HG02759 (cell line): ENCODE data around the gene PGBD2.
A peak's percentile ranks its signal among the peaks of the same experiment; 100 is the strongest.
"Not testable (repeated sequence)": the region's sequence is repeated elsewhere in the genome, so short reads cannot be mapped to it uniquely, and the experiment has no call there.

ENCODE experiments used
- ATAC-seq: cut with Tn5 transposase; IDR thresholded peaks from one replicate; pipeline ENCODE4 v1.9.1; 2021; ENCODE audit warnings: mild to moderate bottlenecking, moderate library complexity; ENCODE audit not compliant: unreplicated experiment

The PGBD2 gene

DNA sequence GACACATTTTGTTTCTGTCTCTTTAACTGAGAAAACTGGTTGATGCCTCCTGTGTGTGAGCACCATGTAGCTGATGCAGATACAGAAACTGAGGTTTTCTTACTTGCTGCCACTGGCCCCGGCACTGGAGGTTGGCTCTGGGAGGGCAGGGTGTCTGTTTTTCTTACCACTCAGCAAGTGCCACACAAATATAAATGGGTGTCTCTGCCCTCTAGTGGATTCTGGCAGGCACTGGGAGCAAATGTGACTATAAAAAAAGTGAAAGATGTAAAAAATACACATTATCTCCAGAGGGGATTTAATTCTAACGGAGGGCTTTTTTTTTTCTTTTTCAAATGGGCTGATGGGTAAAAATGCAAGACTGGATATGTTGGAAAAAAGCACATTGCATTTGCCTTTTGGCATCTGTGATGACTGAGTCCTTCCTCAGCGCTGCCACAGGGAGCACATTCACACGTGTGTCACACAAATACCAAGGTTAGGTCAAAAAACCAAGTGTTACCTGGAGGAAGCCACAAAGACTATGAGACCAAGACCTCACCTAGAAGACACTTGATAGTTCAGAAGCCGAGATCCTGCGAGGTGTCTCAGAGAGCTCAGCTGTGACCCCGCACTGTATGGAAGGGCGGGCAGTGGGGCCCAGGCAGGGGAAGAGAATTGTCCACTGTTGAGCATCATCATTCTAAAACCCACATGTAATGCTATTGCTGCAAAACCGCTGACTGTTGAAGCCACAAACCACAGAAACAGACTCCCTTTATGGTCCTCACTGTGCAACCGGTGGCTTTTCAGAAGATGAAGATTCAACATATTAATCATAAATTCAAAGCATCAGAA is 18.9 kb downstream of the PGBD2 start:
- peak; percentile 86 for ATAC-seq

- not testable (repeated sequence) for ATAC-seq
Measured at GRCh38 chr1:248925859-248926258, 19.8 kb downstream of the PGBD2 start.

- no peak for ATAC-seq
Measured at GRCh38 chr1:248926401-248927182, 20.6 kb downstream of the PGBD2 start.

GRCh38 chr1:248927283-248927682 is 21.2 kb downstream of the PGBD2 start:
- ATAC-seq, result not testable (repeated sequence)

GRCh38 chr1:248928122-248928521 is 22.1 kb downstream of the PGBD2 start:
- ATAC-seq, result not testable (repeated sequence)

- not testable (repeated sequence) for ATAC-seq
Measured at GRCh38 chr1:248930037-248930436, 24.0 kb downstream of the PGBD2 start.

DNA sequence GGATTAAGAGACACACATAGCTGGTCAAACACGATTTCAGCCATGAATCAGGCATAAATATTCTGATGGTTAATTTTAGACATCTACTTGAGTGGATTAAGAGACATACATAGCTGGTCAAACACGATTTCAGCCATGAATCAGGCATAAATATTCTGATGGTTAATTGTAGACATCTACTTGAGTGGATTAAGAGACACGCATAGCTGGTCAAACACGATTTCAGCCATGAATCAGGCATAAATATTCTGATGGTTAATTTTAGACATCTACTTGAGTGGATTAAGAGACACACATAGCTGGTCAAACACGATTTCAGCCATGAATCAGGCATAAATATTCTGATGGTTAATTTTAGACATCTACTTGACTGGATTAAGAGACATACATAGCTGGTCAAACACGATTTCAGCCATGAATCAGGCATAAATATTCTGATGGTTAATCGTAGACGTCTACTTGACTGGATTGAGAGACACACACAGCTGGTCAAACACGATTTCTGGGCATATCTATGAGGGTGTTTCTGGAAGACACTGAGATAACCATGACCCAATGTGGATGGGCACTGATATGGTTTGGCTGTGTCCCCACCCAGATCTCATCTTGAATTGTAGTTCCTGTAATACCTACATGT is 32.3 kb downstream of the PGBD2 start:
- ATAC-seq, result not testable (repeated sequence)

DNA sequence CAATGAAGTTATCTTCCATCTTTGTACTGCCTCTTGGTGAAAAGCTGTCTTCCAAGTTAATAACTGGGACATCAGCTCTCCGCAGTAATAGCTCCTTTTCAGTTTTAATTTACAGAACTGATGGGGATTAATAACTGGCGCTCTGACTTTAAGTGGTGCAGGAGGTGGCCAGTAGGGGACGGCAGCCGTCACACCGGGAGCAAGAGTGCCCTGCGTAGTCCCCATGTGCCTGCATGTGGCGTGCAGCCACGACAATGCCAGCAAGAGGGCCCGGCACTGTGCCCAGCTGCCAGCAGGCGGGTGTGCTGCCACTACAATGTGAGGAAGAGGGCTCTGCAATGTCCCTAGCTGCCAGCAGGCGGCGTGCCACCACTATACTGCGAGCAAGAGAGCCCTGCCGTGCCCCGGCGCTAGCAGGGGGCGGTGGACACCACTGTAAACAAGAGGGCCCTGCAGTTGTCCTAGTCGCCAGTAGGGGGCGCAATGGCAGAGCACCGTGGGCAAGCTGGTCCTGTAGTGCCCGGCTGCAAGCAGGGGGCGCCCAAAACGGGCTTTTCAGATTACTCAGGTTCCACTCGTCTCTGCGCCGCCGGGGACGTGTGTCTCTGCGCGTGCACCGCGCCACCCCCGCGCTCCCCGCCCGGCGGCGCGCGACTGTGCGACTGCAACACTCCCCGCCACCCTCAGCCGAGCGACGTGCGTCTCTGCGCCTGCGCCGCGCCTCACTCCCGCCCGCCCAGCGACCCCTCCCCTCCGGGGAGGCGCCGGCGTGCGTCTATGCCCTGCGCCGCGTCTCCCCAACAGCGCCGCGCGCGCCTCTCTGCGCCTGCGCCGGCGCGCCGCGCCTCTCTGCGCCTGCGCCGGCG is 38.3 kb downstream of the PGBD2 start:
- not testable (repeated sequence) for ATAC-seq

GRCh38 chr1:248945000-248945423 is 39.0 kb downstream of the PGBD2 start:
- ATAC-seq, result not testable (repeated sequence)

- ATAC-seq, result not testable (repeated sequence)
Measured at GRCh38 chr1:248945453-248945852, 39.4 kb downstream of the PGBD2 start.

DNA sequence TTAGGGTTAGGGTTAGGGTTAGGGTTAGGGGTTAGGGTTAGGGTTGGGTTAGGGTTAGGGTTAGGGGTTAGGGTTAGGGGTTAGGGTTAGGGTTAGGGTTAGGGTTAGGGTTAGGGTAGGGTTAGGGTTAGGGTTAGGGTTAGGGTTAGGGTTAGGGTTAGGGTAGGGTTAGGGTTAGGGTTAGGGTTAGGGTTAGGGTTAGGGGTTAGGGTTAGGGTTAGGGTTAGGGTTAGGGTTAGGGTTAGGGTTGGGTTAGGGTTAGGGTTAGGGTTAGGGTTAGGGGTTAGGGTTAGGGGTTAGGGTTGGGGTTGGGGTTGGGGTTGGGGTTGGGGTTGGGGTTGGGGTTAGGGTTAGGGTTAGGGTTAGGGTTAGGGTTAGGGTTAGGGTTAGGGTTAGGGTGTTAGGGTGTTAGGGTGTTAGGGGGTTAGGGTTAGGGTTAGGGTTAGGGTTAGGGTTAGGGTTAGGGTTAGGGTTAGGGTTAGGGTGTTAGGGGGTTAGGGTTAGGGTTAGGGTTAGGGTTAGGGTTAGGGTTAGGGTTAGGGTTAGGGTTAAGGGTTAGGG is 39.9 kb downstream of the PGBD2 start:
- ATAC-seq, result not testable (repeated sequence)
